ENCODE measurements around the gene NOVA1. TPM values are rescaled to one million over a fixed set of nuclear protein-coding genes. Genes with fewer than 3 reads are reported as not detected.
"Not testable (repeated sequence)": the region's sequence is repeated elsewhere in the genome, so short reads cannot be mapped to it uniquely, and the experiment has no call there.

NOVA1 gene
- not detected for polyA plus RNA-seq (ENCODE audit: low read depth in 6 of 6)

GRCh38 chr14:26597589-26598080, at the start of gene NOVA1:
Gene NOVA1, minus strand, starts transcription at chr14:26598033. Its CDS starts 597 bp downstream, at chr14:26597436.
- Mint-ChIP-seq H3K27ac (no peak within 1 kb of the TSS), H3K36me3 (no peaks in the 10 kb centered on the region), H3K9me3 (peaks cover 0 to 10% (median 6%) of the 10 kb centered on the region in 7 donors), H3K4me1 (peaks cover 0 to 16% (median 5%) of the 10 kb centered on the region in 3 donors), H3K27me3 (peaks cover 31 to 51% (median 49%) of the 10 kb centered on the region in 3 donors), H3K4me3 (peak within 1 kb of the TSS in 5 of 8 donors; percentile 40 to 77 (median 50))
- DNase-seq (no peak), ATAC-seq (ENCODE audit: low read depth in 2 of 2) (no peak)

- not testable (repeated sequence) for H3K27ac Mint-ChIP-seq; H3K36me3 Mint-ChIP-seq; DNase-seq; H3K4me3 Mint-ChIP-seq; ATAC-seq (ENCODE audit: low read depth in 2 of 2); H3K4me1 Mint-ChIP-seq; H3K27me3 Mint-ChIP-seq
- peaks cover 5 to 28% (median 15%) of the 10 kb centered on the region in 7 donors for H3K9me3 Mint-ChIP-seq
These were observed 47.2 kb upstream of the NOVA1 start for GRCh38 chr14:26645057-26645456.

GRCh38 chr14:26636561-26636960, 38.7 kb upstream of the NOVA1 start:
- H3K27ac Mint-ChIP-seq = no peak overlapping the region
- DNase-seq (no peak), ATAC-seq (ENCODE audit: low read depth in 2 of 2) (no peak)
- no peaks in the 10 kb centered on the region for H3K4me1 Mint-ChIP-seq
- no peaks in the 10 kb centered on the region for H3K27me3 Mint-ChIP-seq
- no peaks in the 10 kb centered on the region for H3K36me3 Mint-ChIP-seq
- no peak overlapping the region for H3K4me3 Mint-ChIP-seq
- H3K9me3 Mint-ChIP-seq = peaks cover 3 to 17% (median 5%) of the 10 kb centered on the region in 7 donors

- not testable (repeated sequence) for H3K4me1 Mint-ChIP-seq; H3K9me3 Mint-ChIP-seq; DNase-seq; H3K4me3 Mint-ChIP-seq; H3K27ac Mint-ChIP-seq; H3K27me3 Mint-ChIP-seq; ATAC-seq (ENCODE audit: low read depth in 2 of 2); H3K36me3 Mint-ChIP-seq
These were observed 37.1 kb upstream of the NOVA1 start for GRCh38 chr14:26634946-26635345.

GRCh38 chr14:26626256-26626655, 28.4 kb upstream of the NOVA1 start:
- Mint-ChIP-seq H3K27me3 (no peaks in the 10 kb centered on the region), H3K36me3 (no peaks in the 10 kb centered on the region)

GRCh38 chr14:26622611-26623010, 24.8 kb upstream of the NOVA1 start:
- H3K9me3 Mint-ChIP-seq = peaks cover 0 to 6% (median 2%) of the 10 kb centered on the region in 7 donors
- no peaks in the 10 kb centered on the region for H3K4me1 Mint-ChIP-seq
- H3K27ac Mint-ChIP-seq = peak overlapping the region in 1 of 6 donors; percentile 13
- H3K4me3 Mint-ChIP-seq = no peak overlapping the region
- DNase-seq (no peak), ATAC-seq (ENCODE audit: low read depth in 2 of 2) (no peak)
- H3K27me3 Mint-ChIP-seq = no peaks in the 10 kb centered on the region
- H3K36me3 Mint-ChIP-seq = no peaks in the 10 kb centered on the region

More at GRCh38 chr14:26626256-26626655, 28.4 kb upstream of the NOVA1 start:
- Mint-ChIP-seq H3K9me3 (peaks cover 0 to 11% (median 2%) of the 10 kb centered on the region in 7 donors), H3K27ac (no peak overlapping the region), H3K4me1 (no peaks in the 10 kb centered on the region), H3K4me3 (no peak overlapping the region)
- no peak for ATAC-seq (ENCODE audit: low read depth in 2 of 2)
- DNase-seq = no peak

GRCh38 chr14:26621807-26622560, 24.2 kb upstream of the NOVA1 start:
- ATAC-seq (ENCODE audit: low read depth in 2 of 2) (no peak), DNase-seq (no peak)
- Mint-ChIP-seq H3K27ac (no peak overlapping the region), H3K4me3 (no peak overlapping the region), H3K36me3 (no peaks in the 10 kb centered on the region), H3K27me3 (no peaks in the 10 kb centered on the region), H3K4me1 (no peaks in the 10 kb centered on the region), H3K9me3 (peaks cover 0 to 9% (median 2%) of the 10 kb centered on the region in 7 donors)

- Mint-ChIP-seq H3K27ac (no peak overlapping the region), H3K27me3 (no peaks in the 10 kb centered on the region), H3K4me3 (no peak overlapping the region), H3K36me3 (no peaks in the 10 kb centered on the region), H3K9me3 (peaks cover 0 to 13% (median 2%) of the 10 kb centered on the region in 7 donors), H3K4me1 (no peaks in the 10 kb centered on the region)
- no peak for ATAC-seq (ENCODE audit: low read depth in 2 of 2)
- DNase-seq = no peak
These were observed 23.5 kb upstream of the NOVA1 start for GRCh38 chr14:26621364-26621763.

- DNase-seq (no peak), ATAC-seq (ENCODE audit: low read depth in 2 of 2) (no peak)
- H3K9me3 Mint-ChIP-seq = peaks cover 0 to 11% (median 5%) of the 10 kb centered on the region in 7 donors
- no peaks in the 10 kb centered on the region for H3K36me3 Mint-ChIP-seq
- H3K27ac Mint-ChIP-seq = no peak overlapping the region
- no peaks in the 10 kb centered on the region for H3K4me1 Mint-ChIP-seq
- H3K4me3 Mint-ChIP-seq = no peak overlapping the region
- H3K27me3 Mint-ChIP-seq = no peaks in the 10 kb centered on the region
These were observed 13.4 kb upstream of the NOVA1 start for GRCh38 chr14:26611259-26611658.

- no peaks in the 10 kb centered on the region for H3K4me1 Mint-ChIP-seq
- no peak for DNase-seq
- peaks cover 0 to 4% (median 0%) of the 10 kb centered on the region in 7 donors for H3K9me3 Mint-ChIP-seq
- H3K36me3 Mint-ChIP-seq = no peaks in the 10 kb centered on the region
- H3K4me3 Mint-ChIP-seq = no peak overlapping the region
- no peak overlapping the region for H3K27ac Mint-ChIP-seq
- H3K27me3 Mint-ChIP-seq = no peaks in the 10 kb centered on the region
- ATAC-seq (ENCODE audit: low read depth in 2 of 2) = no peak
These were observed 9.0 kb upstream of the NOVA1 start for GRCh38 chr14:26606729-26607312.

GRCh38 chr14:26605602-26606001, 7.8 kb upstream of the NOVA1 start:
- Mint-ChIP-seq H3K4me1 (no peaks in the 10 kb centered on the region), H3K27ac (no peak overlapping the region), H3K36me3 (no peaks in the 10 kb centered on the region), H3K9me3 (peaks cover 0 to 2% (median 0%) of the 10 kb centered on the region in 7 donors), H3K27me3 (no peaks in the 10 kb centered on the region), H3K4me3 (no peak overlapping the region)
- ATAC-seq (ENCODE audit: low read depth in 2 of 2) = no peak
- DNase-seq = no peak

- Mint-ChIP-seq H3K9me3 (peaks cover 0 to 10% (median 2%) of the 10 kb centered on the region in 7 donors), H3K4me1 (peaks cover 0 to 6% (median 0%) of the 10 kb centered on the region in 3 donors), H3K27ac (no peak overlapping the region), H3K36me3 (no peaks in the 10 kb centered on the region), H3K4me3 (no peak overlapping the region), H3K27me3 (peaks cover 18 to 21% (median 21%) of the 10 kb centered on the region in 3 donors)
- ATAC-seq (ENCODE audit: low read depth in 2 of 2) (no peak), DNase-seq (no peak)
These were observed 5.1 kb upstream of the NOVA1 start for GRCh38 chr14:26602902-26603301.

GRCh38 chr14:26601856-26602255, 4.0 kb upstream of the NOVA1 start:
- H3K27me3 Mint-ChIP-seq = peaks cover 18 to 31% (median 30%) of the 10 kb centered on the region in 3 donors
- H3K4me1 Mint-ChIP-seq = peaks cover 0 to 10% (median 5%) of the 10 kb centered on the region in 3 donors
- ATAC-seq (ENCODE audit: low read depth in 2 of 2) (no peak), DNase-seq (no peak)
- H3K27ac Mint-ChIP-seq = no peak overlapping the region
- H3K4me3 Mint-ChIP-seq = no peak overlapping the region
- H3K9me3 Mint-ChIP-seq = peaks cover 0 to 10% (median 0%) of the 10 kb centered on the region in 7 donors
- H3K36me3 Mint-ChIP-seq = no peaks in the 10 kb centered on the region

GRCh38 chr14:26599291-26599690, 1.5 kb upstream of the NOVA1 start:
- Mint-ChIP-seq H3K9me3 (peaks cover 0 to 10% (median 6%) of the 10 kb centered on the region in 7 donors), H3K4me1 (peaks cover 0 to 16% (median 5%) of the 10 kb centered on the region in 3 donors), H3K27ac (no peak overlapping the region), H3K36me3 (no peaks in the 10 kb centered on the region), H3K4me3 (no peak overlapping the region), H3K27me3 (peaks cover 31 to 51% (median 49%) of the 10 kb centered on the region in 3 donors)
- DNase-seq (no peak), ATAC-seq (ENCODE audit: low read depth in 2 of 2) (no peak)
